ENCODE measurements around the gene FARS2. TPM values are rescaled to one million over a fixed set of nuclear protein-coding genes. Genes with fewer than 3 reads are reported as not detected.

The FARS2 gene
- total RNA-seq, 1 donor from 2014 or later: 19.9 TPM

DNA sequence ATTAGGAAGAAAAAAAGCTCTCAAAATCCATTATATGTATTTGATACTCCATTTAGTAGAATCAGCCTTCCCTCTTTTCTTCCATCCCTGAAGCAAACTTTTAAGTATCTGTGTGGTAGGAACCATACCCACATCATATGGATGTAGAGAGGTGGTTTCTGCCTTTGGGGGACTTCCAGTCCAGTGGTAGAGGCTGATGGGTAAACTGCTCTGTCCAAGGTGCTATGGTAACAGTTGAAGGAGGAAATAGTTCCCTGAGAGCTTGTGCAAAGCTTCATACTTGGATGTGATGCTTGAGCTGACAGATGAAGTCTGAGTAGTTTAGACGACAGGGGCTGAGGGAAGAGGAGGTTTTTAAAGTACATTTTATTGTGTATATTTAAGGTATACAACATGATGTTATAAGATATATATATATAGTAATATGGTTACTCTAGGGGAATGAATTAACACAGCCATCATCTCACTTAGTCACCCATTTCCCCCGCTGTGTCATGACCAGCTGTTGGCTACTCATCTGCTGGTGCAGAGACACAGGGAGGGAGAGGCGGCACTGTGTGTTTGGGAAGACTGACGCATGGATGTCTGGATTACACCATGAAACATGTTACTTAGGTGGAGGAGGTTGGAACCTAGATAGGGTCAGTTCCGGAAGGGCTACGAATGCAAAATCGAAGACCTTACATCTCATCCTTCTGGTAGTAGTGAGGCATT, 185.2 kb downstream of the FARS2 start:
- H3K4me1 Mint-ChIP-seq: no peaks in the 10 kb centered on the region

DNA sequence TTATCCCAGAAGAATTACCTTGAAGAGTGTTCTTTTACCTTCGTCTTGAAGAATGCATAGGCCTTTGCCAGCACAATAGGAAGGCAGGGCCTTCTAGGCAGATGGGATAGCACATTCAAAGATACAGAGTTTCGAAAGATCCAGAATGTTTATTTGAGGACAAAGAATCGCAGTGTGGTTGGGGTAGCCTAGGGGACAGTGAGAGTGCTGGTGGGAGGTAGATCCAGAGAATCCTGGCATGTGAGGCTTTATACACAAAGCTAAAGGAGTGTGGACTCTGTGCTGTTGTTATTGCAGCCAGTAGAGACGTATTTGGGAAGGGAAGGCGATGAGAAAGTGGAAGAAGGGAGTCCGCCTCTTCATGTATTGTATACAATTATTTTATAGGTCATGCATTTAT, 186.6 kb downstream of the FARS2 start:
- H3K9me3 Mint-ChIP-seq: no peaks in the 10 kb centered on the region
- no peaks in the 10 kb centered on the region for H3K36me3 Mint-ChIP-seq
- H3K4me1 Mint-ChIP-seq: no peaks in the 10 kb centered on the region
- no peak overlapping the region for H3K4me3 Mint-ChIP-seq
- no peak overlapping the region for H3K27ac Mint-ChIP-seq
- DNase-seq (ENCODE audit: low spot score in 2 of 2, unreplicated experiment in 2 of 2): no peak
- H3K27me3 Mint-ChIP-seq (ENCODE audit: low read depth): no peaks in the 10 kb centered on the region
- TF ChIP-seq, protein P1, sequence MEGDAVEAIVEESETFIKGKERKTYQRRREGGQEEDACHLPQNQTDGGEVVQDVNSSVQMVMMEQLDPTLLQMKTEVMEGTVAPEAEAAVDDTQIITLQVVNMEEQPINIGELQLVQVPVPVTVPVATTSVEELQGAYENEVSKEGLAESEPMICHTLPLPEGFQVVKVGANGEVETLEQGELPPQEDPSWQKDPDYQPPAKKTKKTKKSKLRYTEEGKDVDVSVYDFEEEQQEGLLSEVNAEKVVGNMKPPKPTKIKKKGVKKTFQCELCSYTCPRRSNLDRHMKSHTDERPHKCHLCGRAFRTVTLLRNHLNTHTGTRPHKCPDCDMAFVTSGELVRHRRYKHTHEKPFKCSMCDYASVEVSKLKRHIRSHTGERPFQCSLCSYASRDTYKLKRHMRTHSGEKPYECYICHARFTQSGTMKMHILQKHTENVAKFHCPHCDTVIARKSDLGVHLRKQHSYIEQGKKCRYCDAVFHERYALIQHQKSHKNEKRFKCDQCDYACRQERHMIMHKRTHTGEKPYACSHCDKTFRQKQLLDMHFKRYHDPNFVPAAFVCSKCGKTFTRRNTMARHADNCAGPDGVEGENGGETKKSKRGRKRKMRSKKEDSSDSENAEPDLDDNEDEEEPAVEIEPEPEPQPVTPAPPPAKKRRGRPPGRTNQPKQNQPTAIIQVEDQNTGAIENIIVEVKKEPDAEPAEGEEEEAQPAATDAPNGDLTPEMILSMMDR (IDR thresholded peaks at IDR 0.05; ENCODE audit: unreplicated experiment): no peak

More for the DNA sequence above, 185.2 kb downstream of the FARS2 start:
- TF ChIP-seq, protein P1 (IDR thresholded peaks at IDR 0.05; ENCODE audit: unreplicated experiment): no peak
- H3K27me3 Mint-ChIP-seq (ENCODE audit: low read depth): no peaks in the 10 kb centered on the region
- H3K27ac Mint-ChIP-seq: no peak overlapping the region
- no peak overlapping the region for H3K4me3 Mint-ChIP-seq
- DNase-seq (ENCODE audit: low spot score in 2 of 2, unreplicated experiment in 2 of 2): no peak
- H3K36me3 Mint-ChIP-seq: no peaks in the 10 kb centered on the region
- no peaks in the 10 kb centered on the region for H3K9me3 Mint-ChIP-seq

DNA sequence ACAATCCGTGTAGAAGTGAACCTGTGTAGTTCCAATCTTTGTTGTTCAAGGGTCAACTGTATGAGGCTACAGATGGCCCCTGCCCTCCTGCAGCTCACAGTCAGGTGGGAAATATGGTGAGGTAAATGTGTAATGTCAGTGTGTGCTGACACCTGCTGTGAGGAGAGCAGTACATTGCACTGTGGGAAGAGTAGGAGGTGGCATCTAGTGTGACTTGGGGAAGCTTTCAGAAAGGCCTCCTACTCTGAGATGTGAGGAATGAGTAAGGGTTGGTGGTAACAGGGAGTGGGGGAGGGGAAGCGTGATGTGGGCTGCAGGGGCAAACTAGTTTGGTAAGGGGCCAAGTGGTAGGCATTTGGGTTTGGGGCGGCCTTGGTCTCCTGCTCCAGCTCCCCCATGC, 188.8 kb downstream of the FARS2 start:
- H3K4me3 Mint-ChIP-seq: no peak overlapping the region
- no peak for DNase-seq (ENCODE audit: low spot score in 2 of 2, unreplicated experiment in 2 of 2)
- no peaks in the 10 kb centered on the region for H3K4me1 Mint-ChIP-seq
- no peaks in the 10 kb centered on the region for H3K27me3 Mint-ChIP-seq (ENCODE audit: low read depth)
- no peak overlapping the region for H3K27ac Mint-ChIP-seq
- no peaks in the 10 kb centered on the region for H3K36me3 Mint-ChIP-seq
- no peaks in the 10 kb centered on the region for H3K9me3 Mint-ChIP-seq
- TF ChIP-seq, protein P1 (IDR thresholded peaks at IDR 0.05; ENCODE audit: unreplicated experiment): no peak

DNA sequence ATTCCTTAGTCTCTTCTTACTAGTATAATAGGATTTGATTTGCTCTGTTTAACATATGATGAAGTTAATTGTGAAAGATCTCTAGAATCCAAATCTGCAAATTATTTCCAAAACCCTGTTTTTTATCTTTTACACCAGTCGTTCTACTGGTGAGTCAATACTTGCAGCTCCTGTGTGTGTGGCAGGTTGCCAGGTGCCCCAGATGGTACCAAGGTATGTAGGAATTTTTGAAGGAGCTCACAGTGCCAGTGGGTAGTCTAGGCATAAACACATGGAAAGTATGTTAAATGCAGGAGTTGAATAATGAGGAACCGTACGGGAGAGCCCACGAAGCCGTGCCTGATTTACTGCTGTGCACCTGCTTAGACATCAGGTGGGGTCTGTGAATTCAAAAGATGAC, 192.2 kb downstream of the FARS2 start:
- Mint-ChIP-seq H3K9me3 (no peaks in the 10 kb centered on the region), H3K4me1 (no peaks in the 10 kb centered on the region), H3K27ac (no peak overlapping the region), H3K27me3 (ENCODE audit: low read depth) (no peaks in the 10 kb centered on the region), H3K36me3 (no peaks in the 10 kb centered on the region), H3K4me3 (no peak overlapping the region)
- TF ChIP-seq, protein P1 (IDR thresholded peaks at IDR 0.05; ENCODE audit: unreplicated experiment): no peak
- DNase-seq (ENCODE audit: low spot score in 2 of 2, unreplicated experiment in 2 of 2): no peak

DNA sequence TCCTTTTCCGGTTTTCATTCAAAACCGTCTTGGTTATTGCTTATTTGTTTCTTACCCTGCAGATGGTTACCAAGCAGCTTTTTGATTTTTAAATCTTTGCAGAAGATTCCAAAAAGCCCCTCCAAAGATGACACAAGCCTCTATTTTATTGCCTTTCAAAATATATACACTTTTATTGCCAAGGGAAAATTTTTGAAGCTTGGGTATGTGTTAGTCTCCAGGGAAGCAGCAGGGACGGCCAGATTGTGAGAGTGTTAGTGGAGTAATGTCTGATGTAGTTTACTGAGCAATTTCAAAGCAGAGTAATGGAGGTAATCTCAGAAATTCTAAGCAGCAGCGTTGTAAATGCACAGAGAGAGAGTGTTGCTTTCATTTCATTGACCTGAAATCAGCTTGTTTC, 193.8 kb downstream of the FARS2 start:
- no peaks in the 10 kb centered on the region for H3K9me3 Mint-ChIP-seq
- H3K4me3 Mint-ChIP-seq: no peak overlapping the region
- no peak for DNase-seq (ENCODE audit: low spot score in 2 of 2, unreplicated experiment in 2 of 2)
- TF ChIP-seq, protein P1 (IDR thresholded peaks at IDR 0.05; ENCODE audit: unreplicated experiment): no peak
- no peaks in the 10 kb centered on the region for H3K36me3 Mint-ChIP-seq
- H3K4me1 Mint-ChIP-seq: no peaks in the 10 kb centered on the region
- no peak overlapping the region for H3K27ac Mint-ChIP-seq
- no peaks in the 10 kb centered on the region for H3K27me3 Mint-ChIP-seq (ENCODE audit: low read depth)

Measured in mesothelial cell of epicardium (in vitro differentiated cells).